Raji (cell line): ENCODE results near the gene DNER.

Experiments
- POLR2A ChIP-seq: IDR thresholded peaks from 2 replicates; pipeline ENCODE4 v1.6.1; 2011; ENCODE audit warnings: low read depth, low read length, control low read depth; ENCODE audit not compliant: insufficient read depth

Gene DNER

GRCh38 chr2:229438430-229439159, 275.8 kb downstream of the DNER start:
- TF ChIP-seq POLR2A, result no peak

- no peak for TF ChIP-seq POLR2A
Measured at GRCh38 chr2:229437467-229437866, 276.9 kb downstream of the DNER start.

- TF ChIP-seq POLR2A, result no peak
Measured at GRCh38 chr2:229434187-229434586, 280.2 kb downstream of the DNER start.

- TF ChIP-seq POLR2A, result no peak
Measured at GRCh38 chr2:229433351-229433750, 281.0 kb downstream of the DNER start.

GRCh38 chr2:229431327-229431954, 282.9 kb downstream of the DNER start:
- TF ChIP-seq POLR2A, result no peak

- no peak for TF ChIP-seq POLR2A
Measured at GRCh38 chr2:229429589-229429988, 284.8 kb downstream of the DNER start.

- TF ChIP-seq POLR2A, result no peak
Measured at GRCh38 chr2:229426464-229426863, 287.9 kb downstream of the DNER start.

GRCh38 chr2:229425598-229425997, 288.8 kb downstream of the DNER start:
- no peak for TF ChIP-seq POLR2A

- TF ChIP-seq POLR2A, result no peak
Measured at GRCh38 chr2:229422063-229422462, 292.3 kb downstream of the DNER start.

- no peak for TF ChIP-seq POLR2A
Measured at GRCh38 chr2:229419158-229419557, 295.2 kb downstream of the DNER start.

- TF ChIP-seq POLR2A, result no peak
Measured at GRCh38 chr2:229417916-229418315, 296.4 kb downstream of the DNER start.

- no peak for TF ChIP-seq POLR2A
Measured at GRCh38 chr2:229417176-229417575, 297.2 kb downstream of the DNER start.

GRCh38 chr2:229416116-229416694, 298.1 kb downstream of the DNER start:
- TF ChIP-seq POLR2A, result no peak

GRCh38 chr2:229414631-229415030, 299.7 kb downstream of the DNER start:
- TF ChIP-seq POLR2A, result no peak

- TF ChIP-seq POLR2A, result no peak
Measured at GRCh38 chr2:229412686-229413085, 301.7 kb downstream of the DNER start.

- no peak for TF ChIP-seq POLR2A
Measured at GRCh38 chr2:229410946-229411345, 303.4 kb downstream of the DNER start.
